ENCODE data around the gene RCAN1. TPM values are rescaled to one million over a fixed set of nuclear protein-coding genes. Genes with fewer than 3 reads are reported as not detected.

Gene RCAN1
- total RNA-seq, 6 experiments from 2014 or later: 60.8 to 87.2 (median 66.1) TPM

DNA sequence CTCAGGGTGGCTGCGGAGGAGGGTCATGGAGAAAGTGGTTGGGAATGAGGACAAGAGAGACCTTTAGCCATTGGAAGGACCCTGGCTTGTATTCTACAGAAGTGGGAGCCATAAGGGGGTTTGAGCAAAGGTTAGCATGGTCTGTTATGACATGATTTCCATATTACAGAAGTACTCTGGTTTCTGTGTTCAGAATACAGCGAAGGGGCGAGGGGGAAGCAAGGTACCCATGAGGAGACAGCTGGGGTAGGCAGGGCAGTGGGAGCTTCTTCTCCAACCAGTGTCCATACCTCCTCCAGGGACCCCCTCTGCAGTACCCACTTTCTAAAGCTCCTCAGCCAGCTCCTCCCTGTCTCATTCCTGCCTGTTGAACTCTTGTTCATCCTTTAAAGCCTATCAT is 81.0 kb downstream of the RCAN1 start:
- H3K4me3 Mint-ChIP-seq: no peak overlapping the region
- DNase-seq: no peak
- peaks cover 5% of the 10 kb centered on the region; the same call in 1 of the 2 replicates for H3K36me3 Mint-ChIP-seq (ENCODE audit: low read depth)
- peaks cover 63% of the 10 kb centered on the region for H3K4me1 Mint-ChIP-seq (ENCODE audit: low read depth)
- TF ChIP-seq, protein P1, sequence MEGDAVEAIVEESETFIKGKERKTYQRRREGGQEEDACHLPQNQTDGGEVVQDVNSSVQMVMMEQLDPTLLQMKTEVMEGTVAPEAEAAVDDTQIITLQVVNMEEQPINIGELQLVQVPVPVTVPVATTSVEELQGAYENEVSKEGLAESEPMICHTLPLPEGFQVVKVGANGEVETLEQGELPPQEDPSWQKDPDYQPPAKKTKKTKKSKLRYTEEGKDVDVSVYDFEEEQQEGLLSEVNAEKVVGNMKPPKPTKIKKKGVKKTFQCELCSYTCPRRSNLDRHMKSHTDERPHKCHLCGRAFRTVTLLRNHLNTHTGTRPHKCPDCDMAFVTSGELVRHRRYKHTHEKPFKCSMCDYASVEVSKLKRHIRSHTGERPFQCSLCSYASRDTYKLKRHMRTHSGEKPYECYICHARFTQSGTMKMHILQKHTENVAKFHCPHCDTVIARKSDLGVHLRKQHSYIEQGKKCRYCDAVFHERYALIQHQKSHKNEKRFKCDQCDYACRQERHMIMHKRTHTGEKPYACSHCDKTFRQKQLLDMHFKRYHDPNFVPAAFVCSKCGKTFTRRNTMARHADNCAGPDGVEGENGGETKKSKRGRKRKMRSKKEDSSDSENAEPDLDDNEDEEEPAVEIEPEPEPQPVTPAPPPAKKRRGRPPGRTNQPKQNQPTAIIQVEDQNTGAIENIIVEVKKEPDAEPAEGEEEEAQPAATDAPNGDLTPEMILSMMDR (IDR thresholded peaks at IDR 0.05): no peak
- no peaks in the 10 kb centered on the region for H3K9me3 Mint-ChIP-seq
- no peak overlapping the region for H3K27ac Mint-ChIP-seq
- no peaks in the 10 kb centered on the region for H3K27me3 Mint-ChIP-seq (ENCODE audit: insufficient read depth)

DNA sequence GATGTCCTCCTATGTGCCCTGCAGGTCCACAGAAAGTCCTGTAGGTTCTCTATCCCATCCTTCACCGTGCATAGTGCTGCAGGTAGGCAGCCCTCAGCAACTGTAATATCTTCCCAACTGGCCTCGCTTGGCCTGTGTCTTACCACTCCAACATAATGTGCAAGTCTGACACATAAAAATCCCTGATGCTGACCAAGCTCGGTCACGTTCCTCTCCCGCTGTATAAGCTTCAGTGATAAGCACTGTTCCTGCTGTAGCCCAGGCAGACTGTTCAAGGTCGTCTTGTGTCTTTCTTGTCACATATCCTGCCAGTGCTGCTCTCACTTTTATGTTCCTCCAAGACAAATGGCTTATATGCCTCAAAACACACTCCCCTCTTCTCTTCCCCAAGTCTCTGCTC is 83.5 kb downstream of the RCAN1 start:
- no peak for DNase-seq
- H3K27ac Mint-ChIP-seq: no peak overlapping the region
- H3K27me3 Mint-ChIP-seq (ENCODE audit: insufficient read depth): no peaks in the 10 kb centered on the region
- peaks cover 64% of the 10 kb centered on the region for H3K4me1 Mint-ChIP-seq (ENCODE audit: low read depth)
- H3K9me3 Mint-ChIP-seq: no peaks in the 10 kb centered on the region
- H3K4me3 Mint-ChIP-seq: no peak overlapping the region
- TF ChIP-seq, protein P1 (IDR thresholded peaks at IDR 0.05): no peak
- H3K36me3 Mint-ChIP-seq (ENCODE audit: low read depth): peaks cover 7% of the 10 kb centered on the region

DNA sequence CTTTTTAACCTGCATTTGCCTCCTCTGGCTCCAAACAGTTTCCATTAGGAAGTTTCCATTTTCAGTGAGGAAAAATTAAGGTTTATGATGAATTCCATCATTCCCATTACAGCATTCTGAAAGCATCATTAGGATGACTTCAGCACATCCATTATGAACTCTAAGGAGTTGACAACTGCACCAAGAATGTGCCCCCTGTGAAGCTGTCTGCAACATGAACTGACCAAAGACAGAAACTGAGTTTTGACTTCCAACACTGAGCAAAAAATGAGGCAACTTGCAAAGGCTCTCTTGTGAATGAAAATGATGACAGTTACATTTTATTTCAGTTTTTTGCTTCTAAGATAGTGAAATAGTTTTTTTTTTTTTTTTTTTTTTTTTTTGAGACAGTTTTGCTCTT is 84.7 kb downstream of the RCAN1 start:
- Mint-ChIP-seq H3K9me3 (no peaks in the 10 kb centered on the region), H3K36me3 (ENCODE audit: low read depth) (peaks cover 18% of the 10 kb centered on the region), H3K27ac (peak overlapping the region; percentile 72), H3K4me3 (no peak overlapping the region), H3K27me3 (ENCODE audit: insufficient read depth) (no peaks in the 10 kb centered on the region; the same call in 1 of the 2 replicates), H3K4me1 (ENCODE audit: low read depth) (peaks cover 59% of the 10 kb centered on the region)
- TF ChIP-seq, protein P1 (IDR thresholded peaks at IDR 0.05): no peak
- DNase-seq: peak; percentile 59

DNA sequence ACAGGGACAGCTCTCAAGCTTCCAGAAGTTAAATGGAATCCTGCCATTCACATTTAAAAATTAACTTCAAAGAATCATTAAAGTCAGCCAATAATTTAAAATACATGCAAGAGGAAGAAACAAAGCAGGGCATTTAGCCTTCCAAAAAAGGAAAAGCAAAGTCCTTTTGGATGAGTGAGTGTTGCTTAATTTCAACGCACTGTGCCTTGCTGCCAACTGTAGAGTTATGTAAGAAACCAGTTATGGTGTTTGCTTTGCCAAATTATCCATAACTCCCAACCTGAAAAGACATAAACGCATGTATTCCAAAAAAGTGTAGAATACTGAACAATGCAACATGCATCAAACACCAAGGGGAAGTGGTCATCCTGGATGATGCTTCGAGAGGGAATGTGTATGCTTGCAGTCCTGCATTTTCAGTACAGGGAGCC is 86.8 kb downstream of the RCAN1 start:
- Mint-ChIP-seq H3K9me3 (no peaks in the 10 kb centered on the region), H3K27me3 (ENCODE audit: insufficient read depth) (no peaks in the 10 kb centered on the region; the same call in 1 of the 2 replicates), H3K4me1 (ENCODE audit: low read depth) (peaks cover 67% of the 10 kb centered on the region), H3K36me3 (ENCODE audit: low read depth) (peaks cover 33% of the 10 kb centered on the region), H3K27ac (no peak overlapping the region), H3K4me3 (peak overlapping the region; percentile 35)
- DNase-seq: no peak
- TF ChIP-seq, protein P1 (IDR thresholded peaks at IDR 0.05): no peak

DNA sequence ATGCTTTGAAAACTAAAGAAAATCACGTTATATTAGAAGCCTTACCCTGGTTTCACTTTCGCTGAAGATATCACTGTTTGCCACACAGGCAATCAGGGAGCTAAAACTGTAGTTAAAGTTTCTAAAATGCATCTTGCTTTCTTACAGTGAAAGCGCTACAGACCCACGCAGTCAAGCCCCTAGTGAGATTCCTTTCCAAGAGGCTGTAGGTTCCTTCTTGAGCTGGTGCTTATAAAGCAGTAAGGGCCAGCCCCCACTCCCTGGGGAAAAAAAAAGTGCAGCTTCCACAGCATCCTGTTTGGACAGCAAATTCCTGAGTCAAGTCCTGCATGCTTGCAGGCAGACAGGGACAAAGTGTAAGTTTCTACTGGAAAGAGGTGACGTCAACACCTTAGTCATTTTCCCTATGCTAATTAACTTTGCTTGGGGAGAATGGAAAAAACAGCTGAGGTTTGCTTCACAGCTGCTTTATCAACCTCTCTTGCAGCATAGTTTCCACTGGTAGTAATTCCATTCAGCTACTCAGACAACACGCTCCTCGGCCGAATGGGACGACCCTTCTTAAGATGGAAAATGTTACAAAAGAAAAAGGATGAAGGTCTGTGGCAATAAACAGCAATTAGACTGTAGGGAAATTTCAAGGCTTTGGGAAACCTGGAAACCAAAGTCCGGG is 88.2 kb downstream of the RCAN1 start:
- no peaks in the 10 kb centered on the region; the same call in 1 of the 2 replicates for H3K27me3 Mint-ChIP-seq (ENCODE audit: insufficient read depth)
- peaks cover 79% of the 10 kb centered on the region for H3K4me1 Mint-ChIP-seq (ENCODE audit: low read depth)
- H3K27ac Mint-ChIP-seq: peak overlapping the region; percentile 97
- H3K4me3 Mint-ChIP-seq: peak overlapping the region; percentile 93
- peak; percentile 99 for DNase-seq
- H3K36me3 Mint-ChIP-seq (ENCODE audit: low read depth): peaks cover 39% of the 10 kb centered on the region
- TF ChIP-seq, protein P1 (IDR thresholded peaks at IDR 0.05): no peak
- H3K9me3 Mint-ChIP-seq: no peaks in the 10 kb centered on the region

Data from HFFc6 (cell line).